GM18526 (cell line): Measurements from ENCODE around the gene SLC35D3.

ENCODE experiments used
- POLR2A ChIP-seq: IDR thresholded peaks from 3 replicates; pipeline ENCODE4 v1.6.1; 2011; ENCODE audit not compliant: insufficient read length; ENCODE audit errors: extremely low read depth

The SLC35D3 gene

DNA sequence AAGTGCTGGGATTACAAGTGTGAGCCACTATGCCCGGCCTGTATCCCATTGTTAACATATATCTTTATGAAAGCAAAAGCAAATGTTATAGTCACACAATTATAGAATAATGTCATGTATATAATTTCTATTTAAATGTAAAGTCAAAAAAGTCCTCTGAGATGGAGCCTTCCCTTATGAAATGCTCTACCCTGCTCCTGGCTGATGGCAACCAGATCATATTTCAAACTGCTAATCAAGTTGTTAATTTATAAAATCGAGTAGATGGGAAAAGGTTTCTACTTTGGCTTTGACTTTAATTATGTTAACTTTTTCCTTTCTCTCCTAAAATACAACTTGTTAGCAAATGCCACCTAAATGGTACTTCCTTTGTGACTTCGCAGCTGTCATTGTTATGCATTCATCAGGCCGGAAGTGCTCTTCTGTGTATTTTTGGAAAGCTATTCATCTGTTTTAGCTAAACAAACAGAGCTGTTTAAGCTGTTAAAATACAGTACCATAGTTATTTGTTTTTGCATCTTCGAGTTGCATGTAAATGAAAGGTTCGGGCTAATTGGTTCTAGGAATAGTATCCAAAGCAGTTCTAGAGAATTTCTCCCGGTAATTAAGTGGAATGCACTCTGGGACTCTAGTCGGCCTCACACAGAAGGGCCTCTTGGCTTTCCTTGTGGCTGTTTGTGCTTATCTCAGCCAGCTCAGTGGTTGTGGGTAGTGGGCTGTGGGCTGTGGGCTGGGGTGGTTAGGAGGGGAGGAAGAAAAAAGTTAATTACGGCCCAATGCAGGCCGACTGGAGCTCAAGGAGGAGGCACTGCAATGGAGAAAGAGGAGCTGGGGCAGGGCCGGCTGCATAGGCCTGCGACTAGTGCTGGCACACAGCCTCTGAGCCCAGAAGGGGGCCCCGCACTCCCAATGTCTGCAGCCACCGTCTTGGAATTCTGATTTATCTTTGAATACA is 34.8 kb downstream of the SLC35D3 start:
- no peak for TF ChIP-seq POLR2A

DNA sequence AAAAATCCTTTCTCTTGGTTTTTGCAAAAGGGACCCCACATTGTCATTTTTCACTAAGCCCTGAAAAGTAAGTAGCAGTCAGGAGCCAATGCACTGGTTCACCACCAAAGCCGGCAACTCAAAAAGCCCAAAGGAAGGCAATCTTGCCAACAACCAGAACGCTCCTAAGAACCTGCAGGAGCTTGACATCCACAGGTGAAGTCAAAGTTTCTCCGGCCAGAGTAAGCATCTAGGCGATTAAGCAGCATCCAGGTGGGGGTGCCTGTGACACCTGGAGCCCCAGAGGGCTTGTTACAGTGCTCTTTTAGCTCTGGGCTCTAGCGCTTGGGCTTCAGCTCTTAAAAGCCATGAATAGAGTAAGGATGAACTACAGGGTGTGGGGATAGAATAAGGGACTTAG is 36.1 kb downstream of the SLC35D3 start:
- no peak for TF ChIP-seq POLR2A

DNA sequence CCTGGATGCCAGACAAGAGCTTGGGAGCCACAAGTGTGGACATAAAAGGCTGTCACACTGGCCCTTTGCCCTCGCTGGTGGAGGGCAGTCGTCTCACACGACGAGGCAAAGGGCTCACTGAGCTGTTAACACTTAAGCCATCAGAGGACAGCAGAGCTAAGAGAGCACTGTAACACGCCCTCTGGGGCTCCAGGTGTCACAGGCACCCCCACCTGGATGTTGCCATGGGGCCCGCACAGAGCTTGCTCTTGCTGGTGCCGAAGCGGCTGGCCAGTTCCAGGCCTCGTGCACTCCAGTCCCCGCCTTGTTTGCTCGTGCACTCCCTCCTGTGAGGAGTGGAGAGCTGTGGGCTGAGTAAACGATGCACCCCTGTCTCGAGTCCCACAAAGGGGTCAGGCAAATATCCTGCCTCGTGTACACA is 37.4 kb downstream of the SLC35D3 start:
- TF ChIP-seq POLR2A, result no peak

DNA sequence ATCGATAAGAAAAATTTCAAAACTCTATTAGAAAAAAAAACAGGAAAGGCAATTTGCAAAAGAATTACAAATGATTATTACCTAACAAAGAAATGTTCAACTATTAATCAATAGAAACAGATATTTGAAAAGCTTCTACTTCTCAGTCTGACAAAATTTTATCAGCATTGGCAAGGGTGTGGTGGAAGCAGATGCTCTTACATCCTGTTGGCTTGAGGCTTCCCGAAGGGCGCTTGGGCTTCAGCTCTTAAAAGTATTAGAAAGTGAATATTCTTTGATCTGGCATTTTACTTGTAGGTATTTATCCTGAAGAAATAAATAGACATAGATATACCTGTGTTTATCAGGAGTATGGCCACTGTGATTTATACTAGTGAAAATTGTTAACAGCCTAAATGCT is 38.7 kb downstream of the SLC35D3 start:
- TF ChIP-seq POLR2A, result no peak

DNA sequence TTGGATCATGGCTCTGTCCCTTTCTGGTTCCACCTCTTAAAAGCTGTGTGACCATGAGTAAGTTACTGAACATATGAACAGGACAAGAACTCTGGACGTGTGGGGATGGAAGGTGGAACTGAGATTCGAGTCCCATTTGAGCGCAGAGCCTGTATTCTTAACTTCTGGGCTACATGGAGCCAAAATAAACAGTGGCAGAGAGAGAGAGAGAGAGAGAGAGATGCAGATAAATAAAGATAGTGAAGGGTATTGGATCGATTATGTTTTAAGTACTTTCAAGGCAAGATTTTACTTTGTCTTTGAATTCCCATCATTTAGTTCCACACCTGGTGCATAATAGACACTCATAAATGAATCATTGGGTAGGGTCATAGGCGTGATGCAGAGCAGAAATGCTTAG is 39.7 kb downstream of the SLC35D3 start:
- no peak for TF ChIP-seq POLR2A

DNA sequence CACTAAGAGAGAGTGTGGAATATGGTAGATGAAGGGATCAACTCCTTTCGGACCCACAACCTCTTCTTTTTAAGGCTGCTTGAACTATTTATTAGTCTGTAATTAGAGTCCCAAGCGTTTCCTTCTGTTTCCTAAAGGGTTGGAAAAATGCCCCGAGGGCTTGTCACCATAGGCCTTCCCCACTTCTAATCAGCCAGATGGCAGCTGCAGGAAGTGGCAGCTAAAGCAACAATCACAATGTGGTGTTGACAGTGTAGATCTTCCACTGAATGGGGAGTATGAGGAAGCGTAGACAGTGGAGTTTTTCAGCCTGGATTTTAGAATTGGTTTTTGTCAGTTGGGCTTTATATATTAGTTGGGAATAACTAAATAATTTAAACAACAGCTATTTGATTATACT is 40.6 kb downstream of the SLC35D3 start:
- TF ChIP-seq POLR2A, result no peak

DNA sequence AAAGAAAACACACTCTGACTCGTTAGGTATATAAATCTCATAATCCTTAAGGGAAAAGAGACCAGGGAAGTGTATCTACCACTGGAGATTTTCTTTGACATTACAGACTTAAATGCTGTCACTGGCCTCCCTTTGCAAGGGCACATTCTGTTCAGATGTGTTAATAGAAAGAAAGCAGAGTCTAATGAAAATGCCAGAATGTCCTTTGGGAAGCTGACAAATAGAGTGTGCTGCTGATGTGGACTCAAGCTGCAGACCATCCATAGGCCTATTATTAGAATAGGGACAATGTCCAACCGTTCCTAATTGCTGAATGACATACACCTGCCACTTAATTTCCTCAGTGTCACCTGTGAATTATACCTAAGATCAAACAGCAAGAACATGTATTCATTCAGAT is 41.2 kb downstream of the SLC35D3 start:
- TF ChIP-seq POLR2A, result no peak

DNA sequence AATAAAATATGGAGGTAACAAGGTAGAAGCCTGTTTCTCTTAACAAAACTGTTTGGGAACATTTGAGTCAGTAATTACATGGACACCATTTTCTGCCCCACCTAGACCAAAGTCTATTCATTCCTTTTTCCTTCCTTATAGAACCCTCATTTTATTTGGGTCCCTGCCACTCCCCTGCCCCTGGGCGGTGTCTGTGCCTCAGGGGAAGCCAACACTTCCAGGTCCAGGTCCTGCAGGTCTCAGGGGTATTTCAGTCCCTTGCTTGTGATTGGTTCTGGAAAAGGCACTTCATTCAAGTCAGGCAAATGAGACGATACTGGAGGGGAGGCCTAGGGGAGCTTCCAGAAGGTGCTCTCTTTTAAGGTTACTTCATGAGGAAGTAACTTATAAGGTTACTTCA is 42.3 kb downstream of the SLC35D3 start:
- TF ChIP-seq POLR2A, result no peak

DNA sequence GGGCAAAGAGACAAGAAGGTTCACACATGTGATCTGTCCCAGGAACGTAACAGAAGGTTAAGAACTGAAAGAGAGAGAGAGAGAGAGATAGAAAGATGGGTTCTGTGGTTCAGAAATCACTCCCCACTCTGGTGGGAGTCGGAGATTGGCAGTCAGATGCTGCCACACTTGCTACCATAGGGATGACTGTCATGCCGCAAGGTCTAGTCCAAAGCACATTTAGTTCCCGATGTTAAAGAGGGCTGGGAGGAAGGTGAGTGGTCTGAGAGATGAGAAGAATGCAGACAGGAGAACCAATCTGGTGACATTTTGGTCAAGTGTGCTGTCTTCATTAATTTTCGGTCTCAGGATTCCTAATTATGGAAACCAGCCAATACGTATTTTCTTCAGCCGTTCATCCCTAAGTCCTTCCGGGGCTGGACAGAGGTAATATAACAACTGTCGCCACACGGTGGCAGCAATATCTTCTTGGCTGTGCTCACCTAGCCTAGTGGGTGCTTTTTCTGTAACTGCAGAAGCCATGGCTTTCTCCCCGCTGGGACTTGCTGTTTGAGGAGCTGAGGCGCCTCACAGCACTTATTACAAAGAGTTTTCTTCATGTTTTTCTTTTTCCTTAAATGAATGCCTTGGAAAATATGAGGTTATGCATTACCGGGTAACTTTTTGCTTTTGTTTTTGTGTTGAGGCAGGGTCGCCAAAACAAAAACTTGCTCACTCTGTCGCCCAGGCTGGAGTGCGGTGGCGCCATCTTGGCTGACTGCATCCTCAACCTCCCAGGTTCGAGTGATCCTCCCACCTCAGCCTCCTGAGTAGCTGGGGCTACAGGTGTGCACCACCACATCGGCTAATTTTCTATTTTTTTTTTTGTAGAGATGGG is 46.0 kb downstream of the SLC35D3 start:
- no peak for TF ChIP-seq POLR2A

DNA sequence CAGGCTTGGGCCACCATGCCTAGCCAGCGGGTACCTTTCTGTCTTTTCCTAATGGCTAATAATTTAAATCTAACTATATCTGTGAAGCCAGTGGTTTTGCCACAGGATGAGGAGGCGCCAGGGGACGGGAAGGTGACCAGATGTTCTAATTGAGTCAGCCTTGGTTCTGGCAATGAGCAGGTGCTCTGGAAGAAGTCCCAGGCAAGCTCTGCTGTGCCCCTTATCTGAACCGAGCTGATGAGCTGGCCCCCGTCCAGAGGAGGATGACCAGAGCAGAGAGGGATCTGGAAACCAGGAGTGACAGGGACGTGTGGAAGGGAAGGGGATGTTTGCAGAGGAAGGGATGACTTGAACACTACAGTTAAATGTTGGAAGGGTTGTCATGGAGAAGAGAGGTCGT is 46.7 kb downstream of the SLC35D3 start:
- no peak for TF ChIP-seq POLR2A

DNA sequence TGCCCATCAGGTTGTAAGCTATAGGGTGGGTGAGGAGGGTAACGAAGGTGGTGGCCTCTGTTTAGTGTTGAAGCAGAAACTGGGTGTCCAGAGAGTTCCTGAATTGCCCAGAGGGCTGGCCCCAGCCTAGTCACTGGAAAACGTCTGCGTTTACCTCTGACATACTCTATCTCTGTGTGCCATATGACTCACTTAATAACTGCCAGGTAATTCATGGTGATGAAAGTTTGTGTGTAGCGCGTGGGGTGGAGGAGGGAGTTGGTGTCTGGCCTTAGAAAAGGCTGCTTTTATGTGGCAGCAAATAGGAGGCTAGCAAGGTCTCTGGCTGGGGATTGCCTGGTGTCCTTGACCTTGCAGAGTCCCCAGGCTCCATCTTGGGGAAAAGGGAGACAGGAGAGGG is 47.3 kb downstream of the SLC35D3 start:
- no peak for TF ChIP-seq POLR2A

DNA sequence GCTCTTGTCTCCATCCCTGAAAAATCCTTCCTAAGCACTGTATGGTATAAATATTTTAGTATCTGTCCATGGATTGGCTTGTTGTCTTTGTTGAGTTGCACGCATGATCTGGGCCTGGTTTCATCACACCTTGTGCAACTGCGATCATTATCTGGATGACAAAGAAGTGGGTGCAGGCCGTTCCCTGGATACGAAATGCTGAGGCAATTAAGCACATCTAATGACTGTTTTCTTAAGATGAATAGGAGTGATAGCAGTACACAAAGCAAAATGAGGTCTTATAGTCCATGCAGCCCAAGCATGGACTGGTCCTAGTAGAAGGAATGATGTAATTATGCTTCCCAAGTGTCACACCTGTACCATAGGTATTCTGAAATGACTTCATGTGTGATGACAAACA is 47.8 kb downstream of the SLC35D3 start:
- no peak for TF ChIP-seq POLR2A

DNA sequence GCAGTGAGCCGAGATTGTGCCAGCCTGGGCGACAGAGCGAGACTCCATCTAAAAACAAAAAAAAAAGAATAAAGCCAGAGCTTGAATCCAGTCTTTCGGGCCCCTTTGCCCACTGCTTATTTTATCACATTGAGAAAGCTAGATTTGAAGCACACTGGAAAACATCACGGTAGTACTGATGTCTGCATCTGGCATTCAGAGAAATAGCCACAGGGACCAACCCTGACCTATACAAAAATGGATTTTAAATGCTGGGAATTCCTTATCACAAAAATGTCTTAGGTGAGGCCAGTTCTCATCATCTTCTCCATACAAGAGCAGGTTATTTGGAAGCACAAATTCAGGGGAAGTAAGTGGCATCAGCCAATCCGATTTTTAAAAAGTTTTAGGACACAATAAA is 49.5 kb downstream of the SLC35D3 start:
- TF ChIP-seq POLR2A, result no peak
